Mesothelial cell of epicardium (in vitro differentiated cells): ENCODE data around the gene YIPF2. TPM values are rescaled to one million over a fixed set of nuclear protein-coding genes. Genes with fewer than 3 reads are reported as not detected.

ENCODE experiments used
- DNase-seq, 2 experiments: peaks; one replicate each; pipeline ENCODE4 v3.0.0; 2021; ENCODE audit warnings: low spot score in 2 of 2; ENCODE audit not compliant: unreplicated experiment in 2 of 2
- H3K27ac Mint-ChIP-seq: 2 replicates; pipeline ENCODE4 v1.8.0; 2021; ENCODE audit warnings: mixed read lengths
- H3K27me3 Mint-ChIP-seq: 2 replicates; pipeline ENCODE4 v1.8.0; 2021; ENCODE audit warnings: low read depth, mixed read lengths
- H3K36me3 Mint-ChIP-seq: 2 replicates; pipeline ENCODE4 v1.8.0; 2021; ENCODE audit warnings: mixed read lengths
- H3K4me1 Mint-ChIP-seq: 2 replicates; pipeline ENCODE4 v1.8.0; 2021; ENCODE audit warnings: mixed read lengths
- H3K4me3 Mint-ChIP-seq: 2 replicates; pipeline ENCODE4 v1.8.0; 2021; ENCODE audit warnings: mild to moderate bottlenecking, moderate library complexity, mixed read lengths
- H3K9me3 Mint-ChIP-seq: 2 replicates; pipeline ENCODE4 v1.8.0; 2021; ENCODE audit warnings: mixed read lengths
- total RNA-seq: library from RNA; stranded (reverse); gene quantifications from 3 replicates; pipeline ENCODE4 v1.2.1, GENCODE V29; 2021
- TF ChIP-seq, protein P1 (sequence below): fragments of 200-600 bp; sonication (generic); IDR thresholded peaks from one replicate; pipeline ENCODE4 v1.5.0; 2021; ENCODE audit warnings: antibody characterized with exemption; ENCODE audit not compliant: unreplicated experiment

YIPF2 gene
- total RNA-seq, 1 donor from 2014 or later: 62.8 TPM

DNA sequence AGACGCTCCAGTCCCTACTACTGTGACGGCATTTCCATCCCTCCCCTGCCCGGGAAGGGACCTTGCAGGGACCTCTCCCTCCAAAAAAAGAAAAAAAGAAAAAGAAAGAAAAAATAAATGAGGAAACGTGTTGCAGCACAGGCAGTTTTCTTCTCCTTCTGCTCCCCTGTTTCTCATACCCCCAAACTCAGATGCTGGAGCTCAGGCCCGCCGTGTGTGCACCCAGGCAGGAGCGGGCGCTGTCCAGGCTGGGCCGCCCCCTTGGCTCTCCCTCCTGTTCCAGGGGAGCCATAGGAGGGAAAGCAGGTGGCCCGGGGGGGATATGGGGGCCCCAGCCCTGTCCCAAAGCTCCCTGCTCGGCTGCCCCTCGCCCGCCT, 5.8 kb downstream of the YIPF2 start:
- Mint-ChIP-seq H3K4me1 (peaks cover 6% of the 10 kb centered on the region), H3K27me3 (no peaks in the 10 kb centered on the region), H3K4me3 (no peak overlapping the region), H3K27ac (peak overlapping the region; percentile 50), H3K9me3 (no peaks in the 10 kb centered on the region), H3K36me3 (peaks cover 16% of the 10 kb centered on the region)
- TF ChIP-seq, protein P1, sequence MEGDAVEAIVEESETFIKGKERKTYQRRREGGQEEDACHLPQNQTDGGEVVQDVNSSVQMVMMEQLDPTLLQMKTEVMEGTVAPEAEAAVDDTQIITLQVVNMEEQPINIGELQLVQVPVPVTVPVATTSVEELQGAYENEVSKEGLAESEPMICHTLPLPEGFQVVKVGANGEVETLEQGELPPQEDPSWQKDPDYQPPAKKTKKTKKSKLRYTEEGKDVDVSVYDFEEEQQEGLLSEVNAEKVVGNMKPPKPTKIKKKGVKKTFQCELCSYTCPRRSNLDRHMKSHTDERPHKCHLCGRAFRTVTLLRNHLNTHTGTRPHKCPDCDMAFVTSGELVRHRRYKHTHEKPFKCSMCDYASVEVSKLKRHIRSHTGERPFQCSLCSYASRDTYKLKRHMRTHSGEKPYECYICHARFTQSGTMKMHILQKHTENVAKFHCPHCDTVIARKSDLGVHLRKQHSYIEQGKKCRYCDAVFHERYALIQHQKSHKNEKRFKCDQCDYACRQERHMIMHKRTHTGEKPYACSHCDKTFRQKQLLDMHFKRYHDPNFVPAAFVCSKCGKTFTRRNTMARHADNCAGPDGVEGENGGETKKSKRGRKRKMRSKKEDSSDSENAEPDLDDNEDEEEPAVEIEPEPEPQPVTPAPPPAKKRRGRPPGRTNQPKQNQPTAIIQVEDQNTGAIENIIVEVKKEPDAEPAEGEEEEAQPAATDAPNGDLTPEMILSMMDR: no peak
- no peak for DNase-seq

DNA sequence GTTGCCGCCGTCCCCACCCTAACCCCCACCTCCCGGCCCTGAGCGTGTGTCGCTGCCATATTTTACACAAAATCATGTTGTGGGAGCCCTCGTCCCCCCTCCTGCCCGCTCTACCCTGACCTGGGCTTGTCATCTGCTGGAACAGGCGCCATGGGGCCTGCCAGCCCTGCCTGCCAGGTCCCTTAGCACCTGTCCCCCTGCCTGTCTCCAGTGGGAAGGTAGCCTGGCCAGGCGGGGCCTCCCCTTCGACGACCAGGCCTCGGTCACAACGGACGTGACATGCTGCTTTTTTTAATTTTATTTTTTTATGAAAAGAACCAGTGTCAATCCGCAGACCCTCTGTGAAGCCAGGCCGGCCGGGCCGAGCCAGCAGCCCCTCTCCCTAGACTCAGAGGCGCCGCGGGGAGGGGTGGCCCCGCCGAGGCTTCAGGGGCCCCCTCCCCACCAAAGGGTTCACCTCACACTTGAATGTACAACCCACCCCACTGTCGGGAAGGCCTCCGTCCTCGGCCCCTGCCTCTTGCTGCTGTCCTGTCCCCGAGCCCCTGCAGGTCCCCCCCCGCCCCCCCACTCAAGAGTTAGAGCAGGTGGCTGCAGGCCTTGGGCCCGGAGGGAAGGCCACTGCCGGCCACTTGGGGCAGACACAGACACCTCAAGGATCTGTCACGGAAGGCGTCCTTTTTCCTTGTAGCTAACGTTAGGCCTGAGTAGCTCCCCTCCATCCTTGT, 6.4 kb downstream of the YIPF2 start:
- H3K4me1 Mint-ChIP-seq: peaks cover under 1% of the 10 kb centered on the region
- H3K27me3 Mint-ChIP-seq: no peaks in the 10 kb centered on the region
- no peaks in the 10 kb centered on the region for H3K9me3 Mint-ChIP-seq
- no peak overlapping the region for H3K4me3 Mint-ChIP-seq
- no peak for DNase-seq
- H3K27ac Mint-ChIP-seq: peak overlapping the region; percentile 50
- H3K36me3 Mint-ChIP-seq: peaks cover 17% of the 10 kb centered on the region
- TF ChIP-seq, protein P1: no peak

DNA sequence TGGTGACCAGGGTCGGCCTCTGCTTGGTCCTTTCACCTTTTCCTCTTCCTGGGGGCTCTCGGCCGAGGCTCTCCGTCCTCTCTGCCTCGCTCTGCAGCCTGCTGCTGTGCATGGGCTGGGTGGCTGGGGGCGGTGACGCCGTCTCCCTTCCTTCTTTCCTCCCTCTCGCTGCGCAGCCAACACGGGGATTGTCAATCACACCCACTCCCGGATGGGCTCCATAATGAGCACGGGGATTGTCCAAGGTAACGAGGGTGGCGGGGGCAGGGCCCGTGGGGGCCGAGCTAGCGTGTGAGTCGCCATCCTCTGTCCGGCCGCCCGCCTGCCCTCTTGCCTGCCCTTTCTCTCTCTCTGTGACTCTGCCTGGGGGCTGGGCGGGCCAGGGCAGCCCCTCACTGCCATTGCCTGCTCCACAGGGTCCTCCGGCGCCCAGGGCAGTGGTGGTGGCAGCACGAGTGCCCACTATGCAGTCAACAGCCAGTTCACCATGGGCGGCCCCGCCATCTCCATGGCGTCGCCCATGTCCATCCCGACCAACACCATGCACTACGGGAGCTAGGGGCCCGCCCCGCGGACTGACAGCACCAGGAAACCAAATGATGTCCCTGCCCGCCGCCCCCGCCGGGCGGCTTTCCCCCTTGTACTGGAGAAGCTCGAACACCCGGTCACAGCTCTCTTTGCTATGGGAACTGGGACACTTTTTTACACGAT, 7.1 kb downstream of the YIPF2 start:
- H3K4me3 Mint-ChIP-seq: no peak overlapping the region
- H3K9me3 Mint-ChIP-seq: no peaks in the 10 kb centered on the region
- DNase-seq: no peak
- H3K4me1 Mint-ChIP-seq: no peaks in the 10 kb centered on the region
- H3K27ac Mint-ChIP-seq: no peak overlapping the region
- H3K27me3 Mint-ChIP-seq: no peaks in the 10 kb centered on the region
- H3K36me3 Mint-ChIP-seq: peaks cover 17% of the 10 kb centered on the region
- TF ChIP-seq, protein P1: no peak

DNA sequence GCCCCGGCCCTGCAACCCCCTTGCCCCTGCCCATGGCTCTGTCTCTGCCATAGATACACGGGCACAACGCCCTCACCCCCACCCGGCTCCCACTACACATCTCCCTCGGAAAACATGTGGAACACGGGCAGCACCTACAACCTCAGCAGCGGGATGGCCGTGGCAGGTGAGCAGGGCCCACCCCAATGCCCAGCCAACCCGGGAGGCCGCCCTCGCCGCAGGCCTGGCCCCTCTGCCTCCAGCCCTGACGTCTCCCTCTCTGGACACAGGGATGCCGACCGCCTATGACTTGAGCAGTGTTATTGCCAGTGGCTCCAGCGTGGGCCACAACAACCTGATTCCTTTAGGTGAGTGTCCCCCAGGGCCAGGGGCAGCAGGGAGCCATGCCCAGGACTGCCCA, 7.7 kb downstream of the YIPF2 start:
- DNase-seq: no peak
- Mint-ChIP-seq H3K4me1 (no peaks in the 10 kb centered on the region), H3K36me3 (peaks cover 17% of the 10 kb centered on the region), H3K27ac (no peak overlapping the region), H3K27me3 (no peaks in the 10 kb centered on the region), H3K9me3 (no peaks in the 10 kb centered on the region), H3K4me3 (no peak overlapping the region)
- TF ChIP-seq, protein P1: no peak

DNA sequence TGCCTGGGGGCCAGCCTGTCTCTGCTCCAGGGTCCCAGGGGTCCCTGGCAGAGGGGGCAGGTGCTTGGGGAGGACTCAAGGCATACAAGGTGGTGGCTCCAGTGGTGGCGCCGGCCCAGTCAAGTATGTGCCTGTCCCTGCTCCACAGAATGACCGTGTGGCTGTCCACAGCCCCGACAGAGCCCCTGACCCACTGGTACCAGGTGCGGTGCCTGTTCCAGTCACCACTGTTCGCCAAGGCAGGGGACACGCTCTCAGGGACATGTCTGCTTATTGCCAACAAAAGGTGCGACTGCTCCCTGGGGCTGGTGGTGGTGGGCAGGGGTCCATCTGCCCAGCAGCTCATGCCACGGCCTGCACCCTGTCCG, 8.2 kb downstream of the YIPF2 start:
- Mint-ChIP-seq H3K27ac (no peak overlapping the region), H3K4me1 (no peaks in the 10 kb centered on the region), H3K27me3 (no peaks in the 10 kb centered on the region), H3K4me3 (no peak overlapping the region), H3K36me3 (peaks cover 15% of the 10 kb centered on the region), H3K9me3 (no peaks in the 10 kb centered on the region)
- TF ChIP-seq, protein P1: no peak
- DNase-seq: no peak
